HG03139 (cell line): ENCODE data around the gene MCM7.

Experiments
- ATAC-seq: cut with Tn5 transposase; IDR thresholded peaks from one replicate; pipeline ENCODE4 v1.9.1; 2021; ENCODE audit not compliant: unreplicated experiment

Gene MCM7

GRCh38 chr7:100098913-100099312, 2.3 kb downstream of the MCM7 start:
- ATAC-seq = no peak

GRCh38 chr7:100095704-100096103, 5.5 kb downstream of the MCM7 start:
- ATAC-seq = no peak

GRCh38 chr7:100095289-100095688, 5.9 kb downstream of the MCM7 start:
- no peak for ATAC-seq

GRCh38 chr7:100093925-100094486, 7.2 kb downstream of the MCM7 start:
- ATAC-seq = no peak

- ATAC-seq = no peak
These were observed 7.7 kb downstream of the MCM7 start for GRCh38 chr7:100093498-100093897.

- no peak for ATAC-seq
These were observed 8.1 kb downstream of the MCM7 start for GRCh38 chr7:100093054-100093453.

- ATAC-seq = no peak
These were observed 9.6 kb downstream of the MCM7 start for GRCh38 chr7:100091411-100092181.

GRCh38 chr7:100090527-100091410, 10.4 kb downstream of the MCM7 start:
- ATAC-seq = no peak

- no peak for ATAC-seq
These were observed 11.6 kb downstream of the MCM7 start for GRCh38 chr7:100089458-100090196.

- ATAC-seq = no peak
These were observed 12.4 kb downstream of the MCM7 start, which contains the start of gene COPS6 for GRCh38 chr7:100088621-100089457. Gene COPS6 (plus strand): TSS chr7:100088969. CDS start chr7:100088991, 22 bp downstream.

- ATAC-seq = no peak
These were observed 13.0 kb downstream of the MCM7 start for GRCh38 chr7:100088095-100088620.

GRCh38 chr7:100087055-100087750, 14.0 kb downstream of the MCM7 start:
- no peak for ATAC-seq

- no peak for ATAC-seq
These were observed 15.7 kb downstream of the MCM7 start for GRCh38 chr7:100085515-100085914.

- ATAC-seq = no peak
These were observed 18.2 kb downstream of the MCM7 start for GRCh38 chr7:100082978-100083377.

GRCh38 chr7:100081535-100082102, 19.6 kb downstream of the MCM7 start, which contains the start of gene ZNF3:
Gene ZNF3 (minus strand): TSS chr7:100081723. CDS start chr7:100077357, 4,366 bp downstream.
- peak; percentile 70 for ATAC-seq

GRCh38 chr7:100080907-100081534, 20.2 kb downstream of the MCM7 start:
- ATAC-seq = no peak

GRCh38 chr7:100079024-100079560, 22.1 kb downstream of the MCM7 start:
- no peak for ATAC-seq

- no peak for ATAC-seq
These were observed 24.0 kb downstream of the MCM7 start for GRCh38 chr7:100077205-100077604.
